GM18861 (cell line): ENCODE measurements around the gene GXYLT2.
"Not testable (repeated sequence)": the region's sequence is repeated elsewhere in the genome, so short reads cannot be mapped to it uniquely, and the experiment has no call there.

Source experiments
- ATAC-seq: cut with Tn5 transposase; IDR thresholded peaks from one replicate; pipeline ENCODE4 v1.9.1; 2021; ENCODE audit not compliant: unreplicated experiment

Gene GXYLT2

GRCh38 chr3:72892081-72892775, 4.4 kb downstream of the GXYLT2 start:
- ATAC-seq: no peak

- no peak for ATAC-seq
Observed at GRCh38 chr3:72892870-72893269, 5.0 kb downstream of the GXYLT2 start.

- ATAC-seq: no peak
Observed at GRCh38 chr3:72894976-72895552, 7.2 kb downstream of the GXYLT2 start.

- ATAC-seq: no peak
Observed at GRCh38 chr3:72896996-72897757, 9.3 kb downstream of the GXYLT2 start.

- no peak for ATAC-seq
Observed at GRCh38 chr3:72897758-72898007, 9.8 kb downstream of the GXYLT2 start.

- no peak for ATAC-seq
Observed at GRCh38 chr3:72899349-72899765, 11.5 kb downstream of the GXYLT2 start.

- no peak for ATAC-seq
Observed at GRCh38 chr3:72900048-72900447, 12.2 kb downstream of the GXYLT2 start.

- ATAC-seq: no peak
Observed at GRCh38 chr3:72901840-72902239, 14.0 kb downstream of the GXYLT2 start.

- no peak for ATAC-seq
Observed at GRCh38 chr3:72903004-72903403, 15.2 kb downstream of the GXYLT2 start.

- no peak for ATAC-seq
Observed at GRCh38 chr3:72904163-72904562, 16.3 kb downstream of the GXYLT2 start.

- no peak for ATAC-seq
Observed at GRCh38 chr3:72906154-72906553, 18.3 kb downstream of the GXYLT2 start.

- ATAC-seq: no peak
Observed at GRCh38 chr3:72907131-72907711, 19.4 kb downstream of the GXYLT2 start.

- ATAC-seq: no peak
Observed at GRCh38 chr3:72907731-72908620, 20.1 kb downstream of the GXYLT2 start.

- ATAC-seq: no peak
Observed at GRCh38 chr3:72909591-72909990, 21.7 kb downstream of the GXYLT2 start.

GRCh38 chr3:72912532-72912931, 24.7 kb downstream of the GXYLT2 start:
- ATAC-seq: no peak

GRCh38 chr3:72914383-72914782, 26.5 kb downstream of the GXYLT2 start:
- no peak for ATAC-seq

- no peak for ATAC-seq
Observed at GRCh38 chr3:72916250-72916649, 28.4 kb downstream of the GXYLT2 start.

- ATAC-seq: no peak
Observed at GRCh38 chr3:72919520-72919919, 31.7 kb downstream of the GXYLT2 start.

- no peak for ATAC-seq
Observed at GRCh38 chr3:72924055-72924454, 36.2 kb downstream of the GXYLT2 start.

- ATAC-seq: not testable (repeated sequence)
Observed at GRCh38 chr3:72928781-72929735, 41.2 kb downstream of the GXYLT2 start.
